Adrenal gland (tissue), 12 donors: ENCODE measurements around the gene KIF16B. TPM values are rescaled to one million over a fixed set of nuclear protein-coding genes. Genes with fewer than 3 reads are reported as not detected.

Experiments used
- DNase-seq, 7 donors: peaks; one replicate each; pipeline ENCODE4 v3.0.0-alpha.2; 2019 to 2020
- H3K27ac ChIP-seq, 5 donors: fragments of 200-600 bp; sonication (generic) in 4 of 5; 1 replicate in 3 of 5; 2 replicates in 2 of 5; pipeline versions ENCODE4 v1.5.1 to v1.8.0; 2016 to 2020; ENCODE audit warnings: mild to moderate bottlenecking in 1 of 5
- H3K27me3 ChIP-seq: fragments of 200-600 bp; 2 replicates; pipeline ENCODE4 v1.8.0; 2021
- H3K36me3 ChIP-seq, 2 donors: fragments of 200-600 bp; replicated peaks in 1 of 2; 1 replicate in 1 of 2; 2 replicates in 1 of 2; pipeline versions ENCODE4 v1.5.1 to v1.8.0; 2018 to 2022
- H3K4me1 ChIP-seq, 2 donors: fragments of 200-600 bp; replicated peaks in 1 of 2; 1 replicate in 1 of 2; 2 replicates in 1 of 2; pipeline versions ENCODE4 v1.5.1 to v1.8.0; 2018 to 2021
- H3K4me3 ChIP-seq, 4 donors: fragments of 200-600 bp; sonication (generic) in 3 of 4; one replicate each; pipeline ENCODE4 v1.5.1; 2016 to 2018
- H3K9me3 ChIP-seq, 3 donors: fragments of 200-600 bp; sonication (generic) in 1 of 3; replicated peaks in 1 of 3; 1 replicate in 2 of 3; 2 replicates in 1 of 3; pipeline versions ENCODE4 v1.5.1 to v1.8.0; 2016 to 2021
- POLR2A ChIP-seq, 2 donors: fragments of 450-650 bp; IDR thresholded peaks; one replicate each; pipeline ENCODE4 v1.6.1; 2017; ENCODE audit warnings: antibody characterized with exemption in 2 of 2, mild to moderate bottlenecking in 2 of 2, moderate library complexity in 1 of 2
- WGBS, 4 donors: extraction: QIAGEN DNeasy Blood & Tissue Kit in 2 of 4; methylation state at CpG; one replicate each; pipeline versions ENCODE4 v1.1.5 to v1.1.7; 2013 to 2017; 5-methylcytosine and 5-hydroxymethylcytosine counted together
- intact Hi-C, 2 donors: fragments of 100-400 bp; cut with DNase I; formaldehyde crosslinking; loops; one replicate each; pipeline versions ENCODE4 v1.14.1 to v1.15.0; 2022 to 2023
- polyA plus RNA-seq, 3 donors: library from polyadenylated mRNA; stranded (reverse); fragments of 200-250 nt in 2 of 3; fragments of 350-450 nt in 1 of 3; fragmentation: Illumina TruSeq in 1 of 3; extraction: RNeasy Lipid Tissue Mini Kit (QIAGEN cat#74804) in 1 of 3; gene quantifications; one replicate each; pipeline ENCODE4 v1.2.3, GENCODE V29; 2013 to 2014
- total RNA-seq, 9 donors: library from RNA; depleted of rRNA in 4 of 9; stranded (reverse); fragments of >200 nt in 4 of 9; fragments of 120-200 nt in 1 of 9; fragmentation: NEBNext Ultra II Directional in 1 of 9; extraction: Animal tissue kit (Norgen Biotek cat#: 25700) in 1 of 9; gene quantifications; one replicate each; pipeline versions ENCODE4 v1.1.0 to v1.2.4, GENCODE V29; 2013 to 2023
- TF ChIP-seq, protein P1 (sequence below), 6 experiments: fragments of 450-650 bp in 4 of 6; fragments of 200-600 bp in 2 of 6; sonication (generic) in 1 of 6; IDR thresholded peaks; 1 replicate in 5 of 6; 2 replicates in 1 of 6; pipeline versions ENCODE4 v1.5.1 to v1.8.0; 2016 to 2021; ENCODE audit warnings: antibody characterized with exemption in 6 of 6, mild to moderate bottlenecking in 2 of 6, moderate library complexity in 1 of 6
- donor health status: healthy with polysubstance abuse.
- donor health status: Bipolar disorder and iron deficiency.
- donor health status: DM: yes; HTN: yes; CAD: no.
- donor health status: DM: no; HTN: no; CAD: no.
- donor health status: DM: no; HTN: no; CAD: no.
- donor health status: DM: yes; HTN: yes; CAD: no.

KIF16B gene
- total and polyA plus RNA-seq, 12 donors = 8.6 to 113 (median 36.1) TPM

DNA sequence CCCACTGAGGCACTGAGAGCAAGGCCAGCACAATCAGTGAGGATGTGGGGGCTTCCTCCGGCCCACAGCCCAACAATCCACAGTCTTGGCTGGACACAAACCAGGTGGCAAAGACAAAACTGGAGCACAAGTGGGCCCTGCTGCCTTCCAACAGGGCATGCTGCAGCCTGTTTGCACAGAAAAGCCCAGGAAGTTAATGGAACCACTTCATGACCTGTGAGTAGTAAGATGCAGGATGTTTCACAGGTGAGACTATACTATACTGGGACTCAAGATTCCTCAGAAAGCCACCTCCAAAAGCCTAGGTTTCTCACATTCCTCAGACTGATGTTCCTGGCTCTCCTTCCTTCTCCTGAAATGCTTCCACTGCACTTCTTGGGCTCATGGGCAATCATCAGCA, 235.5 kb downstream of the KIF16B start:
- 85 to 100% (median 95%) methylated on average over 1 of the region's 1 CpG for WGBS, 4 donors
- no peak overlapping the region for H3K4me3 ChIP-seq
- DNase-seq = no peak
- no peaks in the 10 kb centered on the region for H3K36me3 ChIP-seq
- no peaks in the 10 kb centered on the region for H3K27me3 ChIP-seq
- intact Hi-C loops = no loop called here
- H3K9me3 ChIP-seq = peaks cover 0 to 5% (median 0%) of the 10 kb centered on the region in 3 donors
- no peaks in the 10 kb centered on the region for H3K4me1 ChIP-seq
- H3K27ac ChIP-seq = no peak overlapping the region
- TF ChIP-seq POLR2A (IDR thresholded peaks at IDR 0.05) = no peak
- TF ChIP-seq, protein P1, sequence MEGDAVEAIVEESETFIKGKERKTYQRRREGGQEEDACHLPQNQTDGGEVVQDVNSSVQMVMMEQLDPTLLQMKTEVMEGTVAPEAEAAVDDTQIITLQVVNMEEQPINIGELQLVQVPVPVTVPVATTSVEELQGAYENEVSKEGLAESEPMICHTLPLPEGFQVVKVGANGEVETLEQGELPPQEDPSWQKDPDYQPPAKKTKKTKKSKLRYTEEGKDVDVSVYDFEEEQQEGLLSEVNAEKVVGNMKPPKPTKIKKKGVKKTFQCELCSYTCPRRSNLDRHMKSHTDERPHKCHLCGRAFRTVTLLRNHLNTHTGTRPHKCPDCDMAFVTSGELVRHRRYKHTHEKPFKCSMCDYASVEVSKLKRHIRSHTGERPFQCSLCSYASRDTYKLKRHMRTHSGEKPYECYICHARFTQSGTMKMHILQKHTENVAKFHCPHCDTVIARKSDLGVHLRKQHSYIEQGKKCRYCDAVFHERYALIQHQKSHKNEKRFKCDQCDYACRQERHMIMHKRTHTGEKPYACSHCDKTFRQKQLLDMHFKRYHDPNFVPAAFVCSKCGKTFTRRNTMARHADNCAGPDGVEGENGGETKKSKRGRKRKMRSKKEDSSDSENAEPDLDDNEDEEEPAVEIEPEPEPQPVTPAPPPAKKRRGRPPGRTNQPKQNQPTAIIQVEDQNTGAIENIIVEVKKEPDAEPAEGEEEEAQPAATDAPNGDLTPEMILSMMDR (IDR thresholded peaks at IDR 0.05) = no peak

DNA sequence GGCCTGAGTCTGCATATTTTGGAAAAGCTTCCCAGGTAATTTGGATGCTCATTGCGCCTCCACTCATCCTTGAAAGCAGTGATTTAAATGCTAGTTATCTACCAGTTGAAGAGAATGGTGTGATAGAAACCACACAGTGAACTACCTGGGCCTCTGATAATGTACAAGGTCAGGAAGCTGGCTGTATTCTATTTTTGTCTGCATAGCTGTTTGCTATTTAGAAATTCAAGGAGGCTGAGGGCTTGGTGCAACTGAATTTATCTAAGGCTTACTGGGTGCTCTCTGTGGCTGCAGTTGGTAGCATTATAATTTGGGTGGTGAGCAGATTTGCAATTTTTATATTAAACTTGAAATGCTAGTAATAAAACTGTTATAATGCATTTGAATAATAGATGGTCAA, 245.6 kb downstream of the KIF16B start:
- H3K4me3 ChIP-seq = no peak overlapping the region
- no peaks in the 10 kb centered on the region for H3K9me3 ChIP-seq
- no peak overlapping the region for H3K27ac ChIP-seq
- no peak for DNase-seq
- H3K4me1 ChIP-seq = peaks cover 0 to 5% of the 10 kb centered on the region in 2 donors
- TF ChIP-seq, protein P1 (IDR thresholded peaks at IDR 0.05) = no peak
- no peak for TF ChIP-seq POLR2A (IDR thresholded peaks at IDR 0.05)
- WGBS, 4 donors = 71 to 100% (median 90%) methylated on average over 1 of the region's 1 CpG
- intact Hi-C loops = no loop called here
- H3K27me3 ChIP-seq = no peaks in the 10 kb centered on the region
- no peaks in the 10 kb centered on the region for H3K36me3 ChIP-seq

DNA sequence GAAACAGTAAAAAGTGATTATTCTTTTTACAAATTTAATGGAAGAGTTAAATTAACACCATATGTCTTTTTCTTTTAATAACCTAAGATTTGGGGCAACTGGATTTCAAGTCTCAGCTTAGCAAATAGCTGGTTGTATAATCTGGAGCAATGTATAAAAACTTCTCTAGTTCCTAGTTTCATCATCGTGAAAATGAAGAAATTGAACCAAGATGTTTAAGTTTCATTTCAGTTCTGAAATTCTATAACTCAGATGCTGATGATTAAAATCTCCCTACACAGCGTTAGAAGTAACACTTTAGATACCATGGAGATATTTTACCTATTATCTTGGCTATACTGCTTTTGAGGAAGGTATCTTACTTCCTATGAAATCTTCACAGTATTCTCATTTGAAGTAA, 252.0 kb downstream of the KIF16B start:
- TF ChIP-seq, protein P1 (IDR thresholded peaks at IDR 0.05) = no peak
- TF ChIP-seq POLR2A (IDR thresholded peaks at IDR 0.05) = no peak
- Histone ChIP-seq H3K27ac (no peak overlapping the region), H3K9me3 (peaks cover 0 to 3% (median 0%) of the 10 kb centered on the region in 3 donors), H3K4me3 (no peak overlapping the region), H3K36me3 (no peaks in the 10 kb centered on the region), H3K4me1 (no peaks in the 10 kb centered on the region), H3K27me3 (no peaks in the 10 kb centered on the region)
- intact Hi-C loops = no loop called here
- 83 to 90% (median 89%) methylated on average over 2 of the region's 2 CpGs for WGBS, 4 donors
- no peak for DNase-seq

DNA sequence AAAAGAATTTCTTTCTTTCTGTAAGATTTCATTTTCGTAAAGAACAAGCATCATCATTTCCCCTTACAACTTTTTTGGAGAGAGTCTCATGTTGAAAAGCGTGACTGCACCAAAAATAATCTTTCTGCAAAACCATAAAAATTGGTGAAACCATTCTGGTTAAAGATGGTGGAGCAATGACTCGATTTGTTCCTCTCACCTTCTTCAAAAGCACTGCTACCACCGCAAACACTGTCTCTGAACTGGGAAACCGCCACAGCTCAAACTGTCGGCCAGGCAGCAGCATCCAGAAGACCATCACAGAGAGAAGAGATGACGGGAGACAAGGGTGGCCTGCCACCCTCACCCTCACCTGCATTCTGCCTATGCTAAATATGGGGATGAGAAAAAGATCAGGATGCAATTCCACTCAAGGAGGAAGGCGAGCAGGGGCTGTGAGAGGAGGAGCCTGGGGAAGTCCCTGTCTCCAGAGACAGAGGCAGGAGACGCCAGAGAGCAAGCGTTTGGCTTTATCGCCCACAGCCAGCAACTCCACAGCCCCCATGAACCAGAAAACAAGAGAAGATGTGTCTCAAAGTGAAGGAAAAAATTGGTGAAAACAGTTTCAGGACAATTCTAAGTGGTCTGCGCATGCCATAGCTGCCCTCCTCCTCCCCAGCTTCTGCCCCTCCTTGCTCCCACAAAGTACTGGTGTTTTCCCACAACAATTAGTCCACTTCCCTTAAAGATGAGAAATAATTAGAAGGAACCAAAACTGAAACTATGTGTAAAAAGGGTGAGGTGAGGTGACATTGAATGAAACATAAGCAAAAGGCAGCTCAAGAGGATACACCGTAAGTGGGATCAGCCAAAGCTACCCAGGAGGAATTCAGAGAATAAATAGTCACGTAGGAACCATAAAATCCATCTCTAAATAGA, 255.5 kb downstream of the KIF16B start:
- H3K27me3 ChIP-seq = no peaks in the 10 kb centered on the region
- no peak for TF ChIP-seq POLR2A (IDR thresholded peaks at IDR 0.05)
- TF ChIP-seq, protein P1 (IDR thresholded peaks at IDR 0.05) = no peak
- 90 to 93% (median 91%) methylated on average over 14 of the region's 14 CpGs for WGBS, 4 donors
- no peak overlapping the region for H3K27ac ChIP-seq
- H3K4me3 ChIP-seq = no peak overlapping the region
- H3K36me3 ChIP-seq = no peaks in the 10 kb centered on the region
- intact Hi-C loops = no loop called here
- DNase-seq = no peak
- H3K9me3 ChIP-seq = peaks cover 0 to 3% (median 0%) of the 10 kb centered on the region in 3 donors
- H3K4me1 ChIP-seq = no peaks in the 10 kb centered on the region
